Erythroblast (primary cell): Measurements from ENCODE around the gene DCPS.

ENCODE experiments used
- GATA1 ChIP-seq: IDR thresholded peaks from 2 replicates; pipeline ENCODE4 v1.6.1; 2011; ENCODE audit warnings: low read depth, mild to moderate bottlenecking, control low read depth, low read length, moderate library complexity
- POLR2A ChIP-seq: IDR thresholded peaks from 2 replicates; pipeline ENCODE4 v1.6.1; 2011; ENCODE audit warnings: mild to moderate bottlenecking, low read length

- TF ChIP-seq POLR2A (no peak), GATA1 (no peak)
Observed at GRCh38 chr11:126393143-126393542, 89.3 kb downstream of the DCPS start.
